PC-3 (cell line): ENCODE data around the gene FUT3.

ENCODE experiments used
- CTCF ChIP-seq: fragments of 300-600 bp; sonication (generic); conservative IDR thresholded peaks from 2 replicates; pipeline ENCODE4 v1.5.1; 2017; ENCODE audit warnings: antibody characterized with exemption, low read depth, mild to moderate bottlenecking, low read length
- EZH2 ChIP-seq: fragments of 300-600 bp; sonication (generic); IDR thresholded peaks from one replicate; pipeline ENCODE4 v1.6.1; 2017; ENCODE audit warnings: antibody characterized with exemption, mild to moderate bottlenecking, low read length; ENCODE audit not compliant: unreplicated experiment

- TF ChIP-seq CTCF (no peak), EZH2 (no peak)
These were observed 44.3 kb downstream of the FUT3 start for GRCh38 chr19:5806905-5807304.
